GM18868 (cell line): ENCODE results near the gene GSN.
"Not testable (repeated sequence)": the region's sequence is repeated elsewhere in the genome, so short reads cannot be mapped to it uniquely, and the experiment has no call there.

Experiments
- ATAC-seq: cut with Tn5 transposase; IDR thresholded peaks from one replicate; pipeline ENCODE4 v1.9.1; 2021; ENCODE audit warnings: mild to moderate bottlenecking, moderate library complexity; ENCODE audit not compliant: unreplicated experiment

GSN gene

GRCh38 chr9:121286688-121286972, 18.7 kb downstream of the GSN start:
- no peak for ATAC-seq

- no peak for ATAC-seq
Observed at GRCh38 chr9:121286973-121287741, 19.2 kb downstream of the GSN start.

- no peak for ATAC-seq
Observed at GRCh38 chr9:121288673-121289025, 20.7 kb downstream of the GSN start.

GRCh38 chr9:121289026-121289771, 21.2 kb downstream of the GSN start:
- ATAC-seq: no peak

DNA sequence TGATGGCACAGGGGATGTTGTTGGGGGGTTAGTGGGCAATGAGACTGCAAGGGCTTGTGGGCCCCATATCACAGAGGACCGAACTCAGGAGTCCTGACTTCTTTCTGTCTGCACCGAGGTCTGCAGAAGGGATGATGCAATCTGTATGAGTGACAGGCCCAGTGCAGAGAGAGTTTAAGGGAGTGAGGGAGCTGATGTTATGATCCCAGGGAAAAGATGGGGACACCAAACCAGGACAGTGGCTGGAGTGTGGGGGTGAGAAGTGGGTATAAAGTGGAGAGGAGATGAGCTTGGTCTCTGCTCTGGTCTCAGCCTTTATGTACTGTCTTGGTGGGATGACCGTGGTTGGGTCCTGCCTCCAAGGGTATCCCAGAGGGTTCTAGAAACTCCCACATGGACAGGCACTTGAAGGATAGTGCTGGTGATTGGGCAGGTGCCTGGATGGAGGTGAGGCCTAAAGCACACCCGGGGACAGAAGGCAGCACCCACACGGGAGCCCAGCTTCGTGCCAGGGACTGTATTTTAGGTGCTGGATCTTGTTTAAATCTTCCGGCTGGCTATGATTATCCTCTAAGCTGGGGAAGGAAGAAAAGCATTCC, 21.9 kb downstream of the GSN start:
- no peak for ATAC-seq

DNA sequence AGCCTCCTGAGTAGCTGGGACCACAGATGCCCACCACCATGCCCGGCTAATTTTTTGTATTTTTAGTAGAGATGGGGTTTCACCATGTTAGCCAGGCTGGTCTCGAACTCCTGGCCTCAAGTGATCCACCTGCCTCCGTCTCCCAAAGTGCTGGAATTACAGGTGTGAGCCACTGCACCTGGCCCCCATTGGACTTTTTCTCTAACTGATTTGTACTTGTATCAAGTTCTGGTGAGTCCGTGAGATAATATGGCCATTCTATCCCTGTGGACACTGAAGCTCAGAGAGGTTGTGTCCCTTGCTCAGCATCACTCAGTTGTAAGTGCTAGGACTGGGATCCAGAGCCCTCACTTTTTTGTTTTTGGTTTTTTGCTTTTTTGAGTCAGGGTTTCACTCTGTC, 23.6 kb downstream of the GSN start:
- not testable (repeated sequence) for ATAC-seq

DNA sequence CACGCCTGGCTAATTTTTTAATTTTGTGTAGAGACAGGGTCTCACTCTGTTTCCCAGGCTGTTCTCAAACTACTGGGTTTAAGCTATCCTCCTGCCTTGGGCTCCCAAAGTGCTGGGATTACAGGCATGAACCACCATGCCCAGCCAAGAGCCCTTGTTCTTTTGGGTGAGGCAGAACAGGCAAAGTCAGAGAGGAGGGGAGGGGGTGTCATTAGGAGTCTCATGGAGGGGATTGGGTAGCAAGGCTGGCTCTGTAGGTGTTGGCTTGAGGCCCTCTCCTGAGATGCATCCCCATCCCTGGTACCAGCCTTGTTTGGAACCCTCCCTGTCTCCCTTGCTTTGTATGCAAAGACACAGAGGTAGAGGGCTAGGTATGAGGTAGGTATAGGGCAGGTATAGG, 24.1 kb downstream of the GSN start:
- ATAC-seq: no peak

DNA sequence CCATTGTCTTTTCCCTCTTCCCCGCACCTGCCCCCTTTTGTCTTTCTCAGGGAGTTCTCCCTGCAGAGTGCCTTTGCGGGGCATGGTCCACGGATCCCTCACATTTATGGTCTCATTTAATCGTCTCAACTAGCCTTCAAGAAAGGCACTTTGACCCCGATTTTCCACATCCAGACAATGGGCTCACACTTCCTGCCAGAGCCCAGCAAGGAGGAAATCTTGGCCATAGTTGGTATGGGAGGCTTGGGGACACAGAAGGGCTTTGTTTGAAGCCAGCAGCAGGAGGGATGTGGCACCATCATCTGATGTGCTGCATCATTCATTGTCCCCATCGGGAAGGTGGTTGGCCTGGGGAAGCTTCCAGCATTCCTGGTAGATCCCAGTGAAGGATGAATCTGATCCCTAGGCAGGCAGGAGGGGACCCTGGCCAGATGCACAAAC, 24.9 kb downstream of the GSN start:
- no peak for ATAC-seq

GRCh38 chr9:121294151-121294743, 26.3 kb downstream of the GSN start:
- no peak for ATAC-seq

- no peak for ATAC-seq
Observed at GRCh38 chr9:121294866-121295661, 27.1 kb downstream of the GSN start.

DNA sequence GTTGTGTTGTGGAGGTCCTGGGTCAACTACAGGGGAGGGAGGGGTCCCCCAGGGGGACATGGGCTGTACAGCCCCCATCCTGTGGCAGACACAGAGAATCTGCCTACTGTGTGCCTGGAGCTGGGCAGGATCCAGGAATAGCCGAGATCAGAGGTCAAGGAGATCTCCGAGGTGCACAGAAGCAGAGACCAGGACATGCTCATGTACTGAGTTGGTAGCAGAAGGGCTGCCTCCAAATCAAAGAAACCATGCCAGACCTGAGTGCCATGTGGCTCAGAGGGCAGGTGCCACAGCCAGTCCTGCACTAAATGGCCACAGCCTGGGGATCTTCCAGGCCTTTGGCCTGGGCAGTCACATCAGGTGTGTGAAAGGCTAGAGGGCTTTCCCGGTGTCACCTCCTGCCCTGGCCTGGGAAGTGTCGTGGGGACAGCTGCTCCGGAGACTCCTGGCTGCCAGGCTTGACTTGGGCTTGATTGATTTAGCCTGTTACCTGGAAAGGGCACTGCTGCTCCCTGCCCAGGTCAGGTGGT, 27.8 kb downstream of the GSN start:
- ATAC-seq: no peak

- no peak for ATAC-seq
Observed at GRCh38 chr9:121296213-121297127, 28.5 kb downstream of the GSN start.

DNA sequence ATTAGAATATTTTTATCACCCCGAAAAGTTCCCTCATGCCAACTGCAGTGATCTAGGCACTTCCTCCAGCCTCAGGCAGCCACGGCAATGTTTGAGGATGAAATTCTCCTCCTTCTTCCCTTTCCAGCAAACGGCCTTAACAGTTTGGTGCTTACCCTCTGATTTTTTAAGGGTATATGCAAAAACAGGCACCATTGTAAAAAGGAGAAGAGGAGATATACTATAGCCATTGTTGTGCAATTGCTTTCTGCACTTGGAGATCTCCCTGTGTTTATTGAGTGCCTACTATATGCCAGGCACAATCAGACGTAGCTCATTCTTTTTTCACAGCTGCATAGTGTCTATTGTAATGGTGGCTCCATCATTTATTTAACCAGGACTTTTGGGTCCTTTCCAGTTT, 29.4 kb downstream of the GSN start:
- no peak for ATAC-seq

DNA sequence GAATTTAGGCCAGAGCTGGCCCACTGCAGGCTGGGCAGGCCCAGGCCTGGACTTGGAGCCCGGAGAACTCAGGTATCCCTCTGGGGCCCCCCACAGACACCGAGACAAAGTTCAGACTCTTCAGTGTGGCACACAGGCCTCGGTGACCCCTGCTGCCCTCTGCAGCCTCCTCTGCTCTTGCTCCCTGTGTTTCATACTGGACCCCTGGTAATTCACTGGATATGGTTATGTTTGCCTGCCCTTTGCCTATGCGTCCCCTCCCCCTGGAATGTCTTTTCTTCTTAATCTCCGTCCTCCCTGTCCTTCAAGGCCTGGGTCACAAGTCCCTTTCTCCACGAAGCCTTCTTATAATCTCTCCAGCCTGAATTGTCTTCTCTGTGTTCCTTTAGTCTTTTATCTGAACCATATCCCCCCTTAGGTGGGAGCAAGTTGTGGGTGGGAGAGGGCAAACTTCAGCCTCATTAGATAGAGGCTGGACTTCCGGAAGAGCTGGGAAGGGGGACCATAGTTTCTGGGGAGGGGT, 30.1 kb downstream of the GSN start:
- ATAC-seq: no peak

- no peak for ATAC-seq
Observed at GRCh38 chr9:121298689-121299466, 30.9 kb downstream of the GSN start.

DNA sequence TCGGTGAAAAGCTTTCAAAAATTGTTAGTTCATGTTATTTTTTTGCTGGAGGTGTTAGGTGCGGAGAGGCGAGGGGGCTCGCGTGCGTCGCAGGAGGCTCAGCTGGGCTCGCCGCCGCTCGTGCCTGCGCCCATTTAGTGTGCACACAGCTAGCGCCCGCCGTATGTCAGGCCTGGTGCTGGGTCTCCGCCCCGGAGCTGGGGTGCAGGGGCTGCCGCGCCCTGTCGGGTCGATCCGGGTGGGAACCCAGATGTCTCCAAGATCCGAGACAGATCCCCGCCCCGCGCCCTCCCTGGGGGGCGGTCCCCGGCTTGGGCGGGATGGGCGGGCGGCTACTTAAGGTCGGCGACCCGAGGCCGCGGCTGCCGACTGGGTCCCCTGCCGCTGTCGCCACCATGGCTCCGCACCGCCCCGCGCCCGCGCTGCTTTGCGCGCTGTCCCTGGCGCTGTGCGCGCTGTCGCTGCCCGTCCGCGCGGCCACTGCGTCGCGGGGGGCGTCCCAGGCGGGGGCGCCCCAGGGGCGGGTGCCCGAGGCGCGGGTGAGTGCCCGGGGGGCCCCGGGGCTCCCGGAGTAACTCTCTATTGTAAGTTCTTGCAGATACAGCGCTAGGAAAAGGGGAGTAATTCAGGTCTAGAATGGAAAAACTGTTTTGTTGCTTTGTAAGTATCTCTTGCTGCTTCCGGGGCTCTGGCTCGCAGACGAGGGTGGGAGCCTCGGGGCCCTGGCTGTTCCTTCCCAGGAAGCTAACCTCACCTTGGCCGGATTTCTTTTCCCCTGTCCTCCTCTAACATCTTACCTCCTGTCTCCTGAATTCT, 31.7 kb downstream of the GSN start:
- ATAC-seq: no peak

GRCh38 chr9:121300283-121301119, 32.5 kb downstream of the GSN start:
- ATAC-seq: no peak
